ENCODE results near the gene ZNF366.
A peak's percentile ranks its signal among the peaks of the same experiment; 100 is the strongest.

ZNF366 gene

DNA sequence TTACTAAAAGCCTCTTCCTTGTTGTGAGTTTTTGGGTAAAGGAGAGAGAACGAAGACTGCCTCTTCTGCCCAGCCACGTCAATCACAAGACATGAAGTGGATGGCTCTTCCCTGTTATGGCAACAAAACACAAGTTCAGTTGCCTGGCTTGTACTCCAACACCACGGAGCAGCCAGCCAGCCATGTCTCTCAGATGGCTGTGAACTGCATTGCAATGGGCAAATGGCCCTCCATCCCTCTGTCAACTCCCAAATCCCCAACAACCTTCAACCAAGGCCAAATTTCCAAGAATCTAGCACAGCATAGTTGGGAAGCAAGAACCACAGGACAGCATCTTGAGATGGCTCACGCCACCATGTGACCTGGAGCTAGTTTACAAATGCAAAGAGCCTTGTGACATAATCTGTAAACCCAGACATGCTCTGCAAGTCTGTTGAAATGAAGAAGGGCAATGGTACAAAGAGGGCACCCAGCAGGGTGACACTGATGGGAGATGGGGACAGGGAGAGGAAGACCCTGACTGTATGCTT lies 53.9 kb downstream of the ZNF366 start:
- DNase-seq (ENCODE audit: low spot score in 2 of 2) (no peak), ATAC-seq (no peak)
- H3K9me3 Mint-ChIP-seq, result no peaks in the 10 kb centered on the region
- H3K4me3 Mint-ChIP-seq, result no peak overlapping the region
- H3K36me3 Mint-ChIP-seq, result no peaks in the 10 kb centered on the region
- no peaks in the 10 kb centered on the region for H3K4me1 Mint-ChIP-seq
- H3K27ac Mint-ChIP-seq, result no peak overlapping the region

DNA sequence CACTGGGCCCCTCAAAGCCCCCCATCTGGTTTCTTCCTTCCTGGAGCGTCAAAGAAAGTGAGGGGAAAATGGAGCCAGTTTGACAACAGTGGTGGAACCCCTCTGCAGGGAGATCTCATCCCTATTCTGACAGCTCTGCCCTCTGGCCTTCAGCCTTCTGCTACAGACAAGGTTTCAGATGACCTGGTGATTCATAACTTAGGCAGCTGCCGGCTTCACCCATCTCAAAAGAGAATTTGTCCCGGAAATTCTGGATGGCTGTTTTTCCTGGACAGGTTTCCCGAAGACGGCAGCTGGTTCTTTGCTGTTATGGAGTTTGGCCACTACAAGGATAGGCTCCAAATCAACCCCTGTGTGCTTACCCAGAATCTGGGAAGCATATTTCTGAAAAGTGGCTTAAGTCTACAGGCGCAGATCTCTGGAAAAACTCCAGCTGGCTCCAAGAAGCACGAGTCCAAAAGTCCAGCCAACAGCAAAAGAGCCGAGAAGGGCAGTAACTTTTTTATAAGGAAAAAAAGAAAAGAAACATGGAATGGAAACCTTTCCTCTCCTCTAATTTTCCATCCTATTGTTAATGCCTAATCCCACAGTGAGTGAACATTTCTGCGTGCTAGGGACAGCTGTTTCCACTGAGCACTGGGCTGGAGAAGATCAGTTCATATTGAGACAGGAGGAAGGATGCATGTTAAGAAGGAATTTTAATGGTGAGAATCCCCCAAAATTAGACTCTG lies 54.5 kb downstream of the ZNF366 start:
- no peaks in the 10 kb centered on the region for H3K4me1 Mint-ChIP-seq
- H3K27ac Mint-ChIP-seq, result no peak overlapping the region
- ATAC-seq (no peak), DNase-seq (ENCODE audit: low spot score in 2 of 2) (no peak)
- no peak overlapping the region for H3K4me3 Mint-ChIP-seq
- H3K36me3 Mint-ChIP-seq, result no peaks in the 10 kb centered on the region
- no peaks in the 10 kb centered on the region for H3K9me3 Mint-ChIP-seq

- H3K36me3 Mint-ChIP-seq, result no peaks in the 10 kb centered on the region
- no peak overlapping the region for H3K27ac Mint-ChIP-seq
- H3K4me3 Mint-ChIP-seq, result no peak overlapping the region
- ATAC-seq (no peak), DNase-seq (ENCODE audit: low spot score in 2 of 2) (no peak)
- H3K4me1 Mint-ChIP-seq, result no peaks in the 10 kb centered on the region
- no peaks in the 10 kb centered on the region for H3K9me3 Mint-ChIP-seq
Observed at GRCh38 chr5:72451741-72452505, 55.3 kb downstream of the ZNF366 start.

- DNase-seq (ENCODE audit: low spot score in 2 of 2) (no peak), ATAC-seq (no peak)
- Mint-ChIP-seq H3K27ac (no peak overlapping the region), H3K4me1 (no peaks in the 10 kb centered on the region), H3K9me3 (no peaks in the 10 kb centered on the region), H3K36me3 (no peaks in the 10 kb centered on the region), H3K4me3 (no peak overlapping the region)
Observed at GRCh38 chr5:72448368-72448767, 58.8 kb downstream of the ZNF366 start.

- DNase-seq (ENCODE audit: low spot score in 2 of 2), result no peak
- no peaks in the 10 kb centered on the region for H3K36me3 Mint-ChIP-seq
- no peaks in the 10 kb centered on the region for H3K4me1 Mint-ChIP-seq
- H3K9me3 Mint-ChIP-seq, result no peaks in the 10 kb centered on the region
- ATAC-seq, result no peak
- H3K4me3 Mint-ChIP-seq, result no peak overlapping the region
- no peak overlapping the region for H3K27ac Mint-ChIP-seq
Observed at GRCh38 chr5:72447751-72448150, 59.5 kb downstream of the ZNF366 start.

- Mint-ChIP-seq H3K27ac (no peak overlapping the region), H3K4me3 (no peak overlapping the region), H3K4me1 (no peaks in the 10 kb centered on the region), H3K9me3 (no peaks in the 10 kb centered on the region), H3K36me3 (no peaks in the 10 kb centered on the region)
- DNase-seq (ENCODE audit: low spot score in 2 of 2) (no peak), ATAC-seq (no peak)
Observed at GRCh38 chr5:72445969-72446368, 61.2 kb downstream of the ZNF366 start.

DNA sequence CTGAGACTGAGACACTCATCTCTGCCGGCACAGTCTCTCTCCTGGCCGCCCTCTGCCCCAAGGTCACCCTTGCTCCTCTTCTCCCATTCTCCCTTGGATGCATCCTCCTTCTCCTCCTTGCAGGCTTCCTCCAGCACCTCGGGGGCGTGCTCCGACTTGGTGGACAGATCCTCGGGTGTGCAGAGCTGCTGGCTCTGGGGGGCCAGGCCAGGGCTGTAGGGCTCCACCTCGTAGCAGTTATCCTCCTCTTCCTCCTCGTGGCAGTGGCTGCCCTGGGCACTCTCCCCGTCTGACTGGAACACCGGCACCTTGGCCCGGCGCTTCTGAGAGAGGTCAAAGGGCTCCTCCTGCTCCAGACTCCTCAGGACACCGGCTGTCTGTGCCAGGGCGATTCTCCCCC lies 63.3 kb downstream of the ZNF366 start:
- DNase-seq (ENCODE audit: low spot score in 2 of 2), result no peak
- Mint-ChIP-seq H3K4me3 (no peak overlapping the region), H3K36me3 (no peaks in the 10 kb centered on the region), H3K27ac (no peak overlapping the region), H3K9me3 (no peaks in the 10 kb centered on the region), H3K4me1 (no peaks in the 10 kb centered on the region)
- ATAC-seq, result no peak

- Mint-ChIP-seq H3K4me3 (no peak overlapping the region), H3K4me1 (no peaks in the 10 kb centered on the region), H3K36me3 (no peaks in the 10 kb centered on the region), H3K27ac (no peak overlapping the region), H3K9me3 (no peaks in the 10 kb centered on the region)
- no peak for DNase-seq (ENCODE audit: low spot score in 2 of 2)
- peak; percentile 38 for ATAC-seq
Observed at GRCh38 chr5:72441862-72442540, 65.2 kb downstream of the ZNF366 start.

DNA sequence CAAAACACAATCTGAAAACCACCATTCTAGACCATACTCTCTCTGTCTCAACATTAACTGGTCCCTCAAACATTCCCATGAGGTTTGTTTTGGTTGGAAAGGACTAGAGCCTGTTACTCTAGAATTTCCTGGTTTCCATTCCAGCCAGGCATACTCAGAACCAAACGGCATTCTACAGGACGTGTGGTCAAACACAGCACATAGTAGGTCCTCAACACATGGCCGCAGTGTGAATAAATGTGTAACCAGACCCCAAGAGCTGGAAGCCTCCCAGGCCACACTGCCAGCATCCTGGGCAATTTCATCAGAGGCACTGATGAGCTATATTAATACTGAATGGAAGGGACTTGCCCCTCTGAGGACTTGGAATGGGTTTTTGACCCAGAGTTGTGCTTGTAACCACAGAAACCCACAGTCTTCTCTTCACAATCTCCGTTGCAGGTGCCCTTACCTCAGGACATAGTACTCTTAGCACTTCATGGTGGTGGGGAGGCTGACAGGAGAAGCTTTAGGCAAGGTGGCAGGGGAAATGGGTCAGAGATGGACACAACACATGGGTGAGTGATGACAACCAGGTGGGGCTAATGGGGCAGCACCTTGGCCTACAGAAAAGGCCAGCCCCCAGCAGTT lies 66.0 kb downstream of the ZNF366 start:
- no peaks in the 10 kb centered on the region for H3K36me3 Mint-ChIP-seq
- no peak overlapping the region for H3K4me3 Mint-ChIP-seq
- ATAC-seq, result no peak
- no peaks in the 10 kb centered on the region for H3K9me3 Mint-ChIP-seq
- H3K4me1 Mint-ChIP-seq, result no peaks in the 10 kb centered on the region
- DNase-seq (ENCODE audit: low spot score in 2 of 2), result no peak
- H3K27ac Mint-ChIP-seq, result no peak overlapping the region

DNA sequence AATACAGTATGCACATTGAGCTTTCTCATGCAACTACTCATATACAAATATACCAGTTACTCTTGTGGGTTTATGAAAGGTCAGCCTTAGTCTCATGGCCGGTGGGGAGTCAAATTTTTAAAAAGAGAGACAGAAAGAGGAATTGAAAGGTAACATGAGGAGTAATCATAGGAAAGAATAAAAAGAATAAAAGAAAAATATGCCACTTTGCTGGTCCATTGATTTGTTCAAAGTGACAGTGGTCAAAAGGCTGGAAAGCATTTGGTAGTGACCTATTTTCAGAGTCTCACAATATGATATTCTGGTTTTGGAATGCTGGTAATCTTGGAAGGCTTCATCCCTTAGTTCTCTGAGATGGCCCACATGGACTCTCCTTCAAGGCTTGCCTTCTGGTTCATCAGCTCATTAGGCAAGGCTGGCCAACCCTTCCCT lies 67.0 kb downstream of the ZNF366 start:
- no peak overlapping the region for H3K27ac Mint-ChIP-seq
- no peaks in the 10 kb centered on the region for H3K9me3 Mint-ChIP-seq
- no peaks in the 10 kb centered on the region for H3K4me1 Mint-ChIP-seq
- ATAC-seq, result no peak
- no peak overlapping the region for H3K4me3 Mint-ChIP-seq
- no peaks in the 10 kb centered on the region for H3K36me3 Mint-ChIP-seq
- no peak for DNase-seq (ENCODE audit: low spot score in 2 of 2)

- Mint-ChIP-seq H3K9me3 (no peaks in the 10 kb centered on the region), H3K4me3 (no peak overlapping the region), H3K27ac (no peak overlapping the region), H3K36me3 (no peaks in the 10 kb centered on the region), H3K4me1 (no peaks in the 10 kb centered on the region)
- DNase-seq (ENCODE audit: low spot score in 2 of 2), result no peak
- no peak for ATAC-seq
Observed at GRCh38 chr5:72439192-72439591, 68.0 kb downstream of the ZNF366 start.

GRCh38 chr5:72438141-72438540 lies 69.1 kb downstream of the ZNF366 start:
- Mint-ChIP-seq H3K36me3 (no peaks in the 10 kb centered on the region), H3K4me3 (no peak overlapping the region), H3K9me3 (no peaks in the 10 kb centered on the region), H3K27ac (no peak overlapping the region), H3K4me1 (no peaks in the 10 kb centered on the region)
- ATAC-seq (no peak), DNase-seq (ENCODE audit: low spot score in 2 of 2) (no peak)

DNA sequence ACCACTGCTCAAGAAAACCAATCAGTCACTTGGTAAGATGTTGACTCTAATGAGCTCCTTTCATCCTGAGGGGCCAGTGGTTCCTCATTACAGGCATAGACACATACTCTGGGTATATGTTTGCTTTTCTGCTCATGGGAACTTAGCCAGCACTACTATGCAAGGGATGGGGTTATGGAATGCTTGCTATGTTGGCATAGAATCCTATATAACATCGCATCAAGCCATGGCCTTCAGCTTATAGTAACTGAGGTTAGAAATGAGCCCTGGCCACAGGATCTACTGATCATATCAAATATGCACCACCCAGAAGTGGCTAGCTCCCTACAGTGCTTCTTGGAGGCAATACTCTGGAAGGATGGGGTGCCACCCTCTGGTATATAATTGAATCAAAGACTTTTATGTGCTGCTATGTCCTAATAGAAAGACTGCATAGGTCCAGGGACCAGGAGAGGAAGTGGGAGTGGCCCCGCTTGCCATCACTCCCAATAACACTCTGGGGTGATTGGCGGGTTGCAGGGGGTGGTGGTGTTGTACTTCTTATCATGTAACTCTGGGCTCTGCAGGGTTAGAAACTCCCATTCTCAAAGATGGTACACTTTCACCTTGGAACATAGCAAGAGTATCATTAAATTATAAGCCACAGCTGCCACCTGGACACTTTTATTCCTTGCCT lies 70.3 kb downstream of the ZNF366 start:
- Mint-ChIP-seq H3K36me3 (no peaks in the 10 kb centered on the region), H3K27ac (no peak overlapping the region), H3K4me1 (no peaks in the 10 kb centered on the region), H3K9me3 (no peaks in the 10 kb centered on the region), H3K4me3 (no peak overlapping the region)
- ATAC-seq (no peak), DNase-seq (ENCODE audit: low spot score in 2 of 2) (no peak)

- Mint-ChIP-seq H3K36me3 (no peaks in the 10 kb centered on the region), H3K27ac (no peak overlapping the region)
- DNase-seq (ENCODE audit: low spot score in 2 of 2), result no peak
Observed at GRCh38 chr5:72434781-72435437, 72.3 kb downstream of the ZNF366 start.

More at GRCh38 chr5:72434781-72435437, 72.3 kb downstream of the ZNF366 start:
- no peak overlapping the region for H3K4me3 Mint-ChIP-seq
- H3K9me3 Mint-ChIP-seq, result no peaks in the 10 kb centered on the region
- no peak for ATAC-seq
- no peaks in the 10 kb centered on the region for H3K4me1 Mint-ChIP-seq
